ENCODE results near the gene C2CD2.

DNA sequence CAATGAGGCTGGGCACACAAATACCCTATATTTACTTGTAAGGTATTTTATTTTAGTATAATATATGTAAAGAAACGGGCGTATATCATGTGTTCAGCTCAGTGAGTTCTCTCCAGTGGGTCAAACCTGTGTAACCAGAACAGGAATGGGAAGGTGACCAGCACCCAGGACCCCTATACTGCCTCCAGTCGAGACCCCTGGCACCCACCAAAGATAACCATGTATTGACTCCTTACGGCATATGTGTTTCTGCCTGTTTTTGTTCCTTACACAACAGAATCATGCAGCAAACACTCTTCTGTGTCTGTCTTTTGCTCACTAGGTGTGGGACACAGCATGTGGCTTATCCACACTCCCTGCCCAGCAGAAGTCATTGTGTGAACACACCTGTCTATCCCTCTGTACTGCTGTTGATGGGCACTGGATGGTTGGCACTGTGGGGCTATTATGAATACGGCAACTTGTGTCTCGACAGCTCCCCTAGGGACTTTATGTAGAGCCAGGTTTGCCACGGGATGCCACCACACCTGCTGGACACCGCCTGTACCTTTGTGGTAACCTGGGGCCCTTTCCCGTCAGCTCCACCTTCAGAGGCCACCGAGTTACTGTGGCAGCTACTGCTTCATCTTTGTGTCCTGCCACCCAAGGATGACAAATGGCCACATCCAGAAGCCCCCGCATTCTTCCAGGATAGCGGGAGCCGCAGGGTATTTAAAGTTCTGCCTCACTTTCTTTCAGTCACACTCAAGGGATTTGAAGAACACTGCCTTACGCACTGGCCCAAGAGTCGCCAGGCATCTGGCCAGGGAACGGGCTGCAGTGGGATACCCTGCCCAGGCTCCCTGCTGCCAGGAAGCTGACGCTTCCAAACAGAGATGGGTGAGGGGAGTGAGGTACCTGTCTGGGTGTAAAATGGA is 23.5 kb upstream of the C2CD2 start:
- TF ChIP-seq, protein P1, sequence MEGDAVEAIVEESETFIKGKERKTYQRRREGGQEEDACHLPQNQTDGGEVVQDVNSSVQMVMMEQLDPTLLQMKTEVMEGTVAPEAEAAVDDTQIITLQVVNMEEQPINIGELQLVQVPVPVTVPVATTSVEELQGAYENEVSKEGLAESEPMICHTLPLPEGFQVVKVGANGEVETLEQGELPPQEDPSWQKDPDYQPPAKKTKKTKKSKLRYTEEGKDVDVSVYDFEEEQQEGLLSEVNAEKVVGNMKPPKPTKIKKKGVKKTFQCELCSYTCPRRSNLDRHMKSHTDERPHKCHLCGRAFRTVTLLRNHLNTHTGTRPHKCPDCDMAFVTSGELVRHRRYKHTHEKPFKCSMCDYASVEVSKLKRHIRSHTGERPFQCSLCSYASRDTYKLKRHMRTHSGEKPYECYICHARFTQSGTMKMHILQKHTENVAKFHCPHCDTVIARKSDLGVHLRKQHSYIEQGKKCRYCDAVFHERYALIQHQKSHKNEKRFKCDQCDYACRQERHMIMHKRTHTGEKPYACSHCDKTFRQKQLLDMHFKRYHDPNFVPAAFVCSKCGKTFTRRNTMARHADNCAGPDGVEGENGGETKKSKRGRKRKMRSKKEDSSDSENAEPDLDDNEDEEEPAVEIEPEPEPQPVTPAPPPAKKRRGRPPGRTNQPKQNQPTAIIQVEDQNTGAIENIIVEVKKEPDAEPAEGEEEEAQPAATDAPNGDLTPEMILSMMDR (IDR thresholded peaks at IDR 0.05), result no peak
- TF ChIP-seq POLR2A (IDR thresholded peaks at IDR 0.05), result no peak
